Upper lobe of right lung (tissue), 1 donor: ENCODE results near the gene KLHL13. TPM values are rescaled to one million over a fixed set of nuclear protein-coding genes. Genes with fewer than 3 reads are reported as not detected.

Source experiments
- ATAC-seq: fragments of 200-7000 bp; cut with Tn5 transposase; one replicate; pipeline ENCODE4 v1.9.1; 2020; ENCODE audit warnings: mild to moderate bottlenecking, moderate library complexity
- DNase-seq: peaks from one replicate; pipeline ENCODE4 v3.0.0-alpha.2; 2020
- H3K27ac ChIP-seq: fragments of 200-600 bp; one replicate; pipeline ENCODE4 v1.8.0; 2022
- H3K27me3 ChIP-seq: fragments of 200-600 bp; one replicate; pipeline ENCODE4 v1.8.0; 2022; ENCODE audit warnings: mild to moderate bottlenecking
- H3K36me3 ChIP-seq: fragments of 200-600 bp; one replicate; pipeline ENCODE4 v1.8.0; 2022
- H3K4me1 ChIP-seq: fragments of 200-600 bp; one replicate; pipeline ENCODE4 v1.8.0; 2022
- H3K4me3 ChIP-seq: fragments of 200-600 bp; one replicate; pipeline ENCODE4 v1.8.0; 2022; ENCODE audit warnings: mild to moderate bottlenecking
- H3K9me3 ChIP-seq: fragments of 200-600 bp; one replicate; pipeline ENCODE4 v1.8.0; 2022
- CTCF ChIP-seq: fragments of 200-600 bp; IDR thresholded peaks from one replicate; pipeline ENCODE4 v1.8.0; 2022; ENCODE audit warnings: antibody characterized with exemption
- intact Hi-C: fragments of 100-400 bp; cut with DNase I; formaldehyde crosslinking; loops from one replicate; pipeline ENCODE4 v1.11.0; 2022
- total RNA-seq: library from RNA; stranded (reverse); fragmentation: NEBNext Ultra II Directional; extraction: Animal tissue kit (Norgen Biotek cat#: 25700); gene quantifications from one replicate; pipeline ENCODE4 v1.2.1, GENCODE V29; 2021
- donor health status: DM: no; HTN: yes; CAD: no; lungs with severe emphysema.

The KLHL13 gene
- total RNA-seq, 1 donor from 2014 or later, result 0.58 TPM

- Histone ChIP-seq H3K27ac (no peak overlapping the region), H3K36me3 (no peaks in the 10 kb centered on the region), H3K9me3 (no peaks in the 10 kb centered on the region), H3K27me3 (no peaks in the 10 kb centered on the region), H3K4me3 (no peak overlapping the region), H3K4me1 (no peaks in the 10 kb centered on the region)
- no peak for DNase-seq
- TF ChIP-seq CTCF, result no peak
- intact Hi-C loops, result no loop called here
- ATAC-seq, result no peak
These were observed 119.6 kb downstream of the KLHL13 start for GRCh38 chrX:117996918-117997480.

GRCh38 chrX:117996408-117996807 is 120.2 kb downstream of the KLHL13 start:
- no peak overlapping the region for H3K4me3 ChIP-seq
- H3K27me3 ChIP-seq, result no peaks in the 10 kb centered on the region
- ATAC-seq (no peak), DNase-seq (no peak)
- intact Hi-C loops, result no loop called here
- no peaks in the 10 kb centered on the region for H3K9me3 ChIP-seq
- no peaks in the 10 kb centered on the region for H3K4me1 ChIP-seq
- H3K36me3 ChIP-seq, result no peaks in the 10 kb centered on the region
- no peak for TF ChIP-seq CTCF
- H3K27ac ChIP-seq, result no peak overlapping the region

- intact Hi-C loops, result no loop called here
- TF ChIP-seq CTCF, result no peak
- DNase-seq, result no peak
- H3K36me3 ChIP-seq, result no peaks in the 10 kb centered on the region
- H3K4me1 ChIP-seq, result no peaks in the 10 kb centered on the region
- H3K9me3 ChIP-seq, result no peaks in the 10 kb centered on the region
- H3K4me3 ChIP-seq, result no peak overlapping the region
- no peak overlapping the region for H3K27ac ChIP-seq
- ATAC-seq, result no peak
- no peaks in the 10 kb centered on the region for H3K27me3 ChIP-seq
These were observed 121.2 kb downstream of the KLHL13 start for GRCh38 chrX:117995378-117995777.

GRCh38 chrX:117992192-117992723 is 124.4 kb downstream of the KLHL13 start:
- no peaks in the 10 kb centered on the region for H3K27me3 ChIP-seq
- H3K36me3 ChIP-seq, result no peaks in the 10 kb centered on the region
- intact Hi-C loops, result no loop called here
- H3K27ac ChIP-seq, result no peak overlapping the region
- no peaks in the 10 kb centered on the region for H3K4me1 ChIP-seq
- DNase-seq (no peak), ATAC-seq (no peak)
- H3K9me3 ChIP-seq, result no peaks in the 10 kb centered on the region
- no peak overlapping the region for H3K4me3 ChIP-seq
- TF ChIP-seq CTCF, result no peak

GRCh38 chrX:117990438-117990837 is 126.2 kb downstream of the KLHL13 start:
- DNase-seq (no peak), ATAC-seq (no peak)
- intact Hi-C loops, result no loop called here
- H3K36me3 ChIP-seq, result no peaks in the 10 kb centered on the region
- H3K4me1 ChIP-seq, result no peaks in the 10 kb centered on the region
- no peak overlapping the region for H3K4me3 ChIP-seq
- H3K27me3 ChIP-seq, result no peaks in the 10 kb centered on the region
- H3K27ac ChIP-seq, result no peak overlapping the region
- no peaks in the 10 kb centered on the region for H3K9me3 ChIP-seq
- TF ChIP-seq CTCF, result no peak

- Histone ChIP-seq H3K27ac (no peak overlapping the region), H3K4me3 (no peak overlapping the region), H3K36me3 (no peaks in the 10 kb centered on the region), H3K27me3 (no peaks in the 10 kb centered on the region), H3K4me1 (no peaks in the 10 kb centered on the region), H3K9me3 (no peaks in the 10 kb centered on the region)
- DNase-seq (no peak), ATAC-seq (no peak)
- intact Hi-C loops, result no loop called here
- no peak for TF ChIP-seq CTCF
These were observed 127.1 kb downstream of the KLHL13 start for GRCh38 chrX:117989512-117989911.
